ENCODE measurements around the gene TNIK. TPM values are rescaled to one million over a fixed set of nuclear protein-coding genes. Genes with fewer than 3 reads are reported as not detected.
A peak's percentile ranks its signal among the peaks of the same experiment; 100 is the strongest.

TNIK gene
- total RNA-seq, 1 experiment from 2014 or later: 0.47 TPM

DNA sequence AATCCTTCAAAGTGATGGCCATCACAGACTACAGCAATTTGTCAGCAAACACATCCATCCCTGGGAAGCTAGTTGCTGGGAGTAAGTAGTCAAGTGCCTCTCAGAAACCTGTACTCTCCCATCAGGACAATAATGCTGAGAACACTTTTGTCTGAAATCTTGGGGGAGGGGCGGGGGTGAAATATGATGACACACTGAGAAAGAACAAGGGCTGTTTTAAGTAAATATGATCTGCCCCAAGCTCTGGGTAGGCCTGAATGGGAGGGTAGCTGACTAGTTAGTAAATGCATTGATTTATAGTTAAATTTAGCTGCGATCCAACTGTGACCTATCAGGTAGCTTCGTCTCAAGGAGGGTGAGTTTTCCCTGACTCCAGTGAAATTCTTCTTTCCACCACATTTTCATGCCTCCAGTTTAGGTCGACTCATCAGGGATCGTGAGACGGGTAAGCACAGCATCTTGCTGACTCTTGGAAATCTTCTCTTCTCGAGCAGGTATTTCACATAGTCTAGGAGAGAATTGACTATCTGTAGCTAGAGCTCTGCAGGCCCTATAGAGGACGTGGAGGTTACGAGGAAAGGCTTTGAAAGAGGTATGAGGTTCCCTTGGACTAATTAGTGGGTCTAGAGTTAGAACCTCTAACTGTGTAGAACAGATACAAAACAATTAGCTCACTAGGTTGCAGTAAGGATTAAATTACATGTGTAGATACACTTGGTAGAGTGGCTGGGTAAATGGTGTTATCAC, 220.3 kb downstream of the TNIK start:
- no peak for DNase-seq (ENCODE audit: low read depth in 1 of 2, low spot score in 2 of 2)
- Histone ChIP-seq H3K27me3 (replicated peaks) (no peaks in the 10 kb centered on the region), H3K36me3 (no peaks in the 10 kb centered on the region), H3K4me1 (replicated peaks) (no peaks in the 10 kb centered on the region), H3K9me3 (replicated peaks) (no peaks in the 10 kb centered on the region), H3K27ac (no peak overlapping the region), H3K4me3 (no peak overlapping the region)

DNA sequence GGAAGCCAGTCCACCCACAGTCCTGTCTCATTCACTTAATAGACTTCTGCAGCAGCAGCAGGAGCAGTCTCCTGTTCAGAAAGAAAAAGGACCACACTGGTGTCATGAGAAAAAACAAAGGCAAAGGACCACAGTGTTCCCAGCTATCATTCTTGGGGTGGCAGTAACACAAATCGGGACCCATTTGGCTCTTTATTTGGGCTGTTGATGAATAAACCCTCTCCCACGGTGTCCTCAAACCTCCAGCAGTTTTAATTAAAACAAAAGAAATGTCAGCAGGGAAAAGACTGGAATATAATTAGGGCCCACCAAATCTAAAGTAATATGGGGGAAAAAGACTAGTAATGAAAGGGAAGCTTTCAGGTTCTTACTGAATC, 223.2 kb downstream of the TNIK start:
- H3K4me1 ChIP-seq (replicated peaks): no peaks in the 10 kb centered on the region
- no peaks in the 10 kb centered on the region for H3K36me3 ChIP-seq
- H3K9me3 ChIP-seq (replicated peaks): no peaks in the 10 kb centered on the region
- H3K4me3 ChIP-seq: no peak overlapping the region
- H3K27ac ChIP-seq: no peak overlapping the region
- DNase-seq (ENCODE audit: low read depth in 1 of 2, low spot score in 2 of 2): no peak
- no peaks in the 10 kb centered on the region for H3K27me3 ChIP-seq (replicated peaks)

DNA sequence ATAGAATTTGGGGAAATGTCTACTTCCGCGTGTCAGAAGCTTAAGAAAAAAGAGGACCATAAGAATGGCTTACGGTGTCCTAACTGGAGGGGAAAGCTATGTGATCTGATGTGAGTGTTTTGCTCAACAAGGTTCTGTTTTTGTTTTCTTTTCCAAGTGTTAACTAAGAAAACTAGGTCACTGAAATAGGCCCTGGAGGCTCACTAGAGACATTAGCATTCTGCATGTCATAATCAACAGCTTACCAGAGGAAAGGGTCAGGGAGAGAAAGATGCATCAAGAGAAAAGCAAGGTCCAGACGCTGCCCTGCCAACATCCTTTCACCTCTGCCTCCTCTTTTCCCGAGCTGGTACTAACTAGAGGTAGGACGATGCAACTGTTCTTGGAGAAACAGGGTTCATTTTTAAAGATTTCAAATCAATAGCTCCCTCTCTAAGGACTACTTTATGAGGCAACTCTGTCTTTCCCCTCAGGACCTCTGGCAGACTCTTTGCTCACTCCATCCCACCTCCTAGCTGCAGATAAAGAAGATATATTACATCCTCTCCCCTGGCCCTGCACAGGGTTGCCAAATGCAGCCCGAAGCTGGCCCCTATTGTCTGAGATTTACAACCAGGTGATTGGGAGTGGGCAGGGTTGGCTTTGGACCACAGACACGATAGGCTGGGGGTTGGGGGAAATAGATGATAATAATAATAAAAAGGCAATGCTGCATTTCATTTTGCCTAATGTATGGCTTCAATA, 223.8 kb downstream of the TNIK start:
- no peaks in the 10 kb centered on the region for H3K4me1 ChIP-seq (replicated peaks)
- no peaks in the 10 kb centered on the region for H3K27me3 ChIP-seq (replicated peaks)
- H3K4me3 ChIP-seq: no peak overlapping the region
- H3K27ac ChIP-seq: no peak overlapping the region
- DNase-seq (ENCODE audit: low read depth in 1 of 2, low spot score in 2 of 2): no peak
- no peaks in the 10 kb centered on the region for H3K9me3 ChIP-seq (replicated peaks)
- no peaks in the 10 kb centered on the region for H3K36me3 ChIP-seq

DNA sequence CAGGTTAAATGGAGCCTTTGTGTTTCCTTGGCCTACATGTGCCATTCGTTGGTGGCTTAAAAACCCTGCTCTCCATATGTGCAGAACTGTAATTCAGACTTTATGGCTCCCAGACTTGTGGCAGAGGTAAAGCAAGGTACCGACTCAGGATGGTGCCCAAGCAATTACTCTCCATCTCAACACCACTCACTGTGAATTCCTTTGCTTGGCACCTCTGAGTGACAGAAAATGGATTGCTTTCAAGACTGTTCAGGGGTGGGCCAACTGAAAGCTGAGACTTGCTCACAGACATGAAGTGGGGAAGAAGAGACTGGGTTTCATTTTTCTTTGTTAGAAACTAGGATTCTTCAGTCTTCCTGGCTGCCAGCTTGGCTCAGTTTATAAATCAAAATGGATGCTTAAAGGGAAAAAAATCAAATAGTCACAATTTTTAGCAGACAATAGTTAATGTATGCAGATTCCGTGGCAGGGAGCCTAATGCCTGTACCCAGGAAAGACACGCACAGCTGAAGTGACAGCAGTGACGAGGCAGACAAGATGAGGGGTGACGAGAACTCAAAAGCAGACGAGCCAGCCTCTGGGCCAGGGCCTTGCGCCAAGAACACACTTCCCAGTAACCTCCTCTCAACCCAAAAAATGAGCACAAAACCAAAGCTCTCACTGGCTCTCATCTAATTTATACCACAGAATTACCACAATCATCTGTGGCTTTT, 225.8 kb downstream of the TNIK start:
- Histone ChIP-seq H3K4me1 (replicated peaks) (no peaks in the 10 kb centered on the region), H3K27me3 (replicated peaks) (no peaks in the 10 kb centered on the region), H3K9me3 (replicated peaks) (no peaks in the 10 kb centered on the region), H3K36me3 (no peaks in the 10 kb centered on the region), H3K4me3 (no peak overlapping the region), H3K27ac (no peak overlapping the region)
- no peak for DNase-seq (ENCODE audit: low read depth in 1 of 2, low spot score in 2 of 2)

DNA sequence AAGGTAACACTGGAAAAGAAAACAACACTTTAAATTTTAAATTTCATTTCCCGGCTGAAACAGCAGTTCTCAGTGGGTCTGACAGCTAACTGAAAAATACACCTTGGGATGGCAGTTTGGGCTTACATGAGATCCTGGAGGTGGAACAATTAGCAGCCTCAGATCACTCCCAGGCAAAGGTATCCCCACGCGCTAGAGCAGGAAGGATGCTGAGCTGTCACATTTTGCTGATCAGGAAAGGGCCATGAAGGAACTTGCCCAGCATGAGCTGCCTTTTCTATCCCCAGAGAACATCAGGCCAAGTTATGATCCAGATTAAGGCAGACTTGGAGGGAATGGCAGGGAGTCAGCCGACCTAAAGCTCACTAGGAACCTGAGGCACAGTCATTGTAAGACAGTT, 228.8 kb downstream of the TNIK start:
- Histone ChIP-seq H3K9me3 (replicated peaks) (no peaks in the 10 kb centered on the region), H3K27ac (no peak overlapping the region), H3K27me3 (replicated peaks) (no peaks in the 10 kb centered on the region), H3K4me3 (no peak overlapping the region), H3K36me3 (no peaks in the 10 kb centered on the region), H3K4me1 (replicated peaks) (peaks cover 12% of the 10 kb centered on the region)
- no peak for DNase-seq (ENCODE audit: low read depth in 1 of 2, low spot score in 2 of 2)

DNA sequence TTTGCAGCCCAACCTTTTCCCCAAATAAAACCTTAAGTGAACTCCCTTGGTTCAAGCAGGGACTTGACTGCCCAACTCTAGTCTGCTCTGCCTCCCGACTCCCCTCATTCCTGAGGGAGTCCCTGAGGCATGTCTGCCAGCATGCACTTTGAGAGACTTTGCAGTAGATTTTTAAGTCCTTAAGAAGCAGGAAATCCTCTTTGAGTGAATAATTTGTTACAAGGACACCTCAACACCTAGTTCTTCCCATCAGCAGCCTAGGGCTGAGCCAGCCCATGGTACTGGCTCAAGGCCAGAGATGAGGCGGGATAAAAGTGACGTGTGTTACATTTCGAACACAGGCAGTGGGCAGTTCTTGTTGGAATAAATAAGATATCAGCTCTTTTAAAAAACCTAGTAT, 229.3 kb downstream of the TNIK start:
- Histone ChIP-seq H3K9me3 (replicated peaks) (no peaks in the 10 kb centered on the region), H3K4me1 (replicated peaks) (peaks cover 12% of the 10 kb centered on the region), H3K27ac (no peak overlapping the region), H3K4me3 (no peak overlapping the region), H3K36me3 (no peaks in the 10 kb centered on the region), H3K27me3 (replicated peaks) (no peaks in the 10 kb centered on the region)
- DNase-seq (ENCODE audit: low read depth in 1 of 2, low spot score in 2 of 2): no peak

DNA sequence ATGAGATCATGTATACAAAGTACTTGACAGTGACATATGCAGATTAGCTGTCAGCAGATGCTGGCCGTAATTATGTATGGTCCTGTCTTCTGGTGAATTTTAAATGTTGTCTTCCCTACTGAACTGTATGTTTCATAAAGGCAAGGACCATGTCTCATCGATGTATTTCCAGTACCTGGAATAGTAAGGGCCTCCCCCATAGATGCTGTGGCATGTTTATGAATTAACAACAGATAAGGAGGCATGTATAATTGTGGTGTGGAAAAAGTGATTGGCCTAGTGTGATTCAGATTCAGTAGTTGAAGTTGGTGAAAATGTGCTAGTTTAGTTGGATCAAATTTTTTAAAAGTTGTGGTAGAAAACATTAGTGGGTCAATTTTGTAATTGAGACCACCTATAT, 231.0 kb downstream of the TNIK start:
- H3K4me3 ChIP-seq: no peak overlapping the region
- H3K36me3 ChIP-seq: no peaks in the 10 kb centered on the region
- no peaks in the 10 kb centered on the region for H3K9me3 ChIP-seq (replicated peaks)
- no peaks in the 10 kb centered on the region for H3K27me3 ChIP-seq (replicated peaks)
- DNase-seq (ENCODE audit: low read depth in 1 of 2, low spot score in 2 of 2): no peak
- peaks cover 18% of the 10 kb centered on the region for H3K4me1 ChIP-seq (replicated peaks)
- no peak overlapping the region for H3K27ac ChIP-seq

DNA sequence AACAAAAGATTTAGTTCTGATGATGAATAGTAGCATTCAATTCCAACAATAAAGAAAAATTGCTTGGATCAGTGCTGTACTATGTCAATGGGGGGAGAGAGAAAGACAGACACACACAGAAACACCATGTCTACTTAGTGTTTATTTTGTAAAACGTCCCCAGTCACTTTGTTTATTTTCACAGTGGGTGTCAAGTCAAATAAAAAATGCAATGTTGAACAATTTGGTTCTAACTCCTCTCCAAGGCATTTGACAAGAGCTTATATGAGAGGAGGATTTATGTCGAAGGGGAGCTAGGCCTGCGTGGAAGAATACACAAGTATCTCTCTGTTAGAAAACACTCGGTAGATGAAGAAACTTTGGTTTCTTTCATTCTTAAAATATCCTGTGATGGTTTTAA, 232.0 kb downstream of the TNIK start:
- H3K27ac ChIP-seq: no peak overlapping the region
- no peaks in the 10 kb centered on the region for H3K9me3 ChIP-seq (replicated peaks)
- H3K4me1 ChIP-seq (replicated peaks): peaks cover 18% of the 10 kb centered on the region
- no peaks in the 10 kb centered on the region for H3K36me3 ChIP-seq
- DNase-seq (ENCODE audit: low read depth in 1 of 2, low spot score in 2 of 2): peak in 1 of 2 experiments; percentile 39
- H3K4me3 ChIP-seq: no peak overlapping the region
- H3K27me3 ChIP-seq (replicated peaks): no peaks in the 10 kb centered on the region

DNA sequence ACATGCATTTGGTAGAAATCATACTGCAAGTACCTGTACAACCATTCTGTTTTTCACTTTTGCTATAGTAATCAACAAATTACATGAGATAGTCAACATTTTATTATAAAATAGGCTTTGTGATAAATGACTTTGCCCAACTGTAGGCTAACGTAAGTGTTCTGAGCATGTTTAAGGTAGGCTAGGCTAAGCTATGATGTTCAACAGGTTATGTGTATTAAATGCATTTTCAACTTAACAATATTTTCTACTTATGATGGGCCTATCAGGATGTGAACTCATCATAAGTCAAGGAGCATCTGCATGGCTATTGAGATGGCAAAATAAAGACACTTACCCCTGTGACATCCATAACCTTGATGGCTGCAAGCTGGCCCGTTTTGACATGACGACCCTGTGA, 232.4 kb downstream of the TNIK start:
- no peaks in the 10 kb centered on the region for H3K27me3 ChIP-seq (replicated peaks)
- no peak overlapping the region for H3K27ac ChIP-seq
- no peak for DNase-seq (ENCODE audit: low read depth in 1 of 2, low spot score in 2 of 2)
- peaks cover 18% of the 10 kb centered on the region for H3K4me1 ChIP-seq (replicated peaks)
- no peaks in the 10 kb centered on the region for H3K9me3 ChIP-seq (replicated peaks)
- H3K36me3 ChIP-seq: no peaks in the 10 kb centered on the region
- H3K4me3 ChIP-seq: no peak overlapping the region

DNA sequence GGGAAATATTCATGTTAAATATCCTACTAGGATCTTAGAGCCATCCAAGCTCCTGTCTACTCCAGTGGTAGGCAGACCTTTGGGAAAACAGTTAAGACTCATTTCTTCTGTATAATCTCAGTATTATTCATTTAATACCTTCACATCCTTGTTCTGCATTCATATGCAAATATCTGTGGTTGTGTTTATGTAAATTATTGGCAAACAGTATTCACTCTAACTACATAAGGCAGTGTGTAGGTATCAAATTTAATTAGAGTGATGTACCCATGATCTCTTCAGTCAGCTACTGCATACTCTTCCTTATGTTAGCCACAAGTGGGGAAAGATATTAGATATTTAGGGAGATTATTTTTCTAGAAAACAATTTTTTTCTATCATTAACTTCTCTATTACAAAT, 232.8 kb downstream of the TNIK start:
- no peak for DNase-seq (ENCODE audit: low read depth in 1 of 2, low spot score in 2 of 2)
- Histone ChIP-seq H3K4me1 (replicated peaks) (peaks cover 18% of the 10 kb centered on the region), H3K36me3 (no peaks in the 10 kb centered on the region), H3K27me3 (replicated peaks) (no peaks in the 10 kb centered on the region), H3K27ac (no peak overlapping the region), H3K4me3 (no peak overlapping the region), H3K9me3 (replicated peaks) (no peaks in the 10 kb centered on the region)

DNA sequence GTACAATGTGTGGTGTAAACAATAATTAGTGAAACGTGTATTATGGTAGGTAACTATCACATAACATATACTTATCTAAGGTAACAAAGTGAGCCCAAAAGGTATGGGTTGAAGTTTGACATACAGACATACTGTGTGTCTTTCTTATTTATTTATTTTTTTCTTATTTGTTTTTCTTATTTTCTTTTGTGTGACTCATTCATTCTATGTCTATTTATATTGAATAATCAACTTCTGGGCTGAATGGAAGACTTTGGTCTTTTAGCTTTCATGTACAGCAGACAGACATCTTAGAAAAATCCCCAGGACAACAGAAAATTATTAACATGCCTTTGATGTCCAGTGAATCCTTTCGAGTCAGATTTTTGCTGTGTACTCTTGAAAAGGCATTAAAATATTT, 233.4 kb downstream of the TNIK start:
- Histone ChIP-seq H3K4me1 (replicated peaks) (peaks cover 18% of the 10 kb centered on the region), H3K27me3 (replicated peaks) (no peaks in the 10 kb centered on the region), H3K9me3 (replicated peaks) (no peaks in the 10 kb centered on the region), H3K36me3 (no peaks in the 10 kb centered on the region), H3K4me3 (no peak overlapping the region), H3K27ac (no peak overlapping the region)
- DNase-seq (ENCODE audit: low read depth in 1 of 2, low spot score in 2 of 2): no peak

DNA sequence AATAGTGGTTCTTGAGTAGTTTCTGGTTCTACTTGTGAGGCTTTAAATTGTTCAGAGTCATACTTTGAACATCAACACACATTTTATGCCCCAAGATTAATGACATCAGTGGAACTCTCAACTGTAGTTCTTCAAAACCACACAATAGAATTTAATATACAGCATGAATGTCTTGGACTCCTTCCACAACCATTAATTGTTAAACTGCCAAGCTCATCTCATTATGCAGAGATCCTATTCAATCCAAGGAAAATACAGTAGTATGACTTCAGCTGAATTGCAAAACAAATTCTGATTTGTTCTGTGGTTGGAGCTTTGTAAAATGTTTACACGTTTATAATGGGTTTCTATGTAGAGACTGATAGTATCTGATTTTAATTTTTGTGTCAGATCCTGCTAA, 234.5 kb downstream of the TNIK start:
- Histone ChIP-seq H3K27ac (peak overlapping the region; percentile 47; the same call in 1 of the 2 replicates), H3K36me3 (no peaks in the 10 kb centered on the region), H3K9me3 (replicated peaks) (no peaks in the 10 kb centered on the region), H3K4me1 (replicated peaks) (peaks cover 18% of the 10 kb centered on the region), H3K4me3 (no peak overlapping the region), H3K27me3 (replicated peaks) (no peaks in the 10 kb centered on the region)
- peak in 1 of 2 experiments; percentile 66 for DNase-seq (ENCODE audit: low read depth in 1 of 2, low spot score in 2 of 2)

DNA sequence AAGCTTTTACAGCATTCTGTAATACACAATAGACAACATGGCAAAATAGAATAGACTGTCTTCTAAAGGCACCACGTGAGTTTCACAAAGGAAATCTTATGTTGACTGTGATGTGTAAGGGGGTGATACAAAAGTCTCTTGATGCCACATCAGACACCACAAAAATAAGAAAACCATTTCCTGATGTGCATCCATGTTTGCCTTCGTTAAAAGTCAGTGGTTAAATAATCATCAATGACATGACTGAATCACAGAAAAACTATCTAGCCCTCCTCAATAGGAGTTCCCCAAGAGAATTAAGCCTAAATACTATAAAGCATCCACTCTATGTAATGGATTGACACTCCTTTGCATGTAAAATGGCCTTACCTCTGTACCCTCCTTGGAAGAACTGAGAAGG, 235.0 kb downstream of the TNIK start:
- Histone ChIP-seq H3K36me3 (no peaks in the 10 kb centered on the region), H3K27ac (peak overlapping the region; percentile 47), H3K9me3 (replicated peaks) (no peaks in the 10 kb centered on the region), H3K27me3 (replicated peaks) (no peaks in the 10 kb centered on the region), H3K4me3 (no peak overlapping the region), H3K4me1 (replicated peaks) (peaks cover 18% of the 10 kb centered on the region)
- no peak for DNase-seq (ENCODE audit: low read depth in 1 of 2, low spot score in 2 of 2)

DNA sequence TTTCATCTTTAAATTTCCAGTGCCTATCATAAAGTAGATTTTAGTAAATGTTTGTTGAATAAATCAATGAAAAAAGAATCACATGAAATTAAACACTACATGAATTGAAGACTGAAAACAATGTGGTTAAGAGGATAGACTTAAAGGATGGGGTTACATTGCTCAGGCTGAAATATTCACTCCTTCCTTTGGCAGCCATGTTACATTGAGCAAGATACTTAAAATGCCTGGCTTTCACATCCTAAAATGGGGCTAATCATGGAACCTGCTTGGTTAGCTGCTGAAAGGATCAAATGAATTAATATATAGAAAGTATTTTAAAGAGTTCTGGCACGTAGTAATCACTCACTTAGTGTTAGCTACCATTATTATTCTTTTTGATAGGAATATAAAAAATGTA, 236.8 kb downstream of the TNIK start:
- H3K4me1 ChIP-seq (replicated peaks): peaks cover 14% of the 10 kb centered on the region
- DNase-seq (ENCODE audit: low read depth in 1 of 2, low spot score in 2 of 2): no peak
- H3K27me3 ChIP-seq (replicated peaks): no peaks in the 10 kb centered on the region

More for the DNA sequence above, 236.8 kb downstream of the TNIK start:
- no peak overlapping the region for H3K27ac ChIP-seq
- H3K9me3 ChIP-seq (replicated peaks): no peaks in the 10 kb centered on the region
- no peak overlapping the region for H3K4me3 ChIP-seq
- no peaks in the 10 kb centered on the region for H3K36me3 ChIP-seq

All from SJSA1 (cell line).